Measurements from ENCODE around the gene SIGLEC11. TPM values are rescaled to one million over a fixed set of nuclear protein-coding genes. Genes with fewer than 3 reads are reported as not detected.

Gene SIGLEC11
- total RNA-seq, 2 donors from 2014 or later = 0.19 to 2.2 TPM

- no peak for DNase-seq (ENCODE audit: low spot score)
- H3K36me3 ChIP-seq = peaks cover 70% of the 10 kb centered on the region
Observed at GRCh38 chr19:49999371-50000010, 38.5 kb upstream of the SIGLEC11 start.

GRCh38 chr19:49997709-49998108 is 36.7 kb upstream of the SIGLEC11 start:
- H3K27me3 ChIP-seq = no peaks in the 10 kb centered on the region
- no peak overlapping the region for H3K27ac ChIP-seq
- H3K36me3 ChIP-seq = peaks cover 76% of the 10 kb centered on the region
- peaks cover 0 to under 1% of the 10 kb centered on the region in 2 donors for H3K9me3 ChIP-seq
- H3K4me1 ChIP-seq = no peaks in the 10 kb centered on the region
- no peak overlapping the region for H3K4me3 ChIP-seq
- DNase-seq (ENCODE audit: low spot score) = no peak
- no peak for TF ChIP-seq CTCF (IDR thresholded peaks at IDR 0.05)

More at GRCh38 chr19:49999371-50000010, 38.5 kb upstream of the SIGLEC11 start:
- no peak overlapping the region for H3K4me3 ChIP-seq
- H3K27ac ChIP-seq = no peak overlapping the region
- TF ChIP-seq CTCF (IDR thresholded peaks at IDR 0.05) = no peak
- no peaks in the 10 kb centered on the region for H3K9me3 ChIP-seq
- peaks cover 0 to 14% of the 10 kb centered on the region in 2 donors for H3K4me1 ChIP-seq
- no peaks in the 10 kb centered on the region for H3K27me3 ChIP-seq

GRCh38 chr19:49988433-49988832 is 27.5 kb upstream of the SIGLEC11 start:
- TF ChIP-seq CTCF (IDR thresholded peaks at IDR 0.05) = no peak
- H3K36me3 ChIP-seq = peaks cover 69% of the 10 kb centered on the region
- no peak overlapping the region for H3K4me3 ChIP-seq
- no peak overlapping the region for H3K27ac ChIP-seq
- H3K9me3 ChIP-seq = peaks cover 0 to 4% of the 10 kb centered on the region in 2 donors
- no peaks in the 10 kb centered on the region for H3K4me1 ChIP-seq
- H3K27me3 ChIP-seq = no peaks in the 10 kb centered on the region
- DNase-seq (ENCODE audit: low spot score) = no peak

GRCh38 chr19:49988007-49988406 is 27.0 kb upstream of the SIGLEC11 start:
- no peak for TF ChIP-seq CTCF (IDR thresholded peaks at IDR 0.05)
- H3K4me1 ChIP-seq = no peaks in the 10 kb centered on the region
- H3K36me3 ChIP-seq = peaks cover 65% of the 10 kb centered on the region
- peaks cover 0 to 4% of the 10 kb centered on the region in 2 donors for H3K9me3 ChIP-seq
- H3K4me3 ChIP-seq = no peak overlapping the region
- H3K27me3 ChIP-seq = no peaks in the 10 kb centered on the region
- no peak overlapping the region for H3K27ac ChIP-seq
- no peak for DNase-seq (ENCODE audit: low spot score)

- peak; percentile 69 for DNase-seq (ENCODE audit: low spot score)
- TF ChIP-seq CTCF (IDR thresholded peaks at IDR 0.05) = peak in 1 of 2 donors; percentile 32
- Histone ChIP-seq H3K9me3 (no peaks in the 10 kb centered on the region), H3K27ac (no peak overlapping the region), H3K4me1 (no peaks in the 10 kb centered on the region), H3K27me3 (no peaks in the 10 kb centered on the region), H3K4me3 (no peak overlapping the region), H3K36me3 (peaks cover 57% of the 10 kb centered on the region)
Observed at GRCh38 chr19:49987159-49987698, 26.3 kb upstream of the SIGLEC11 start.

Measured in right atrium auricular region (tissue), 2 donors.